Pulmonary artery endothelial cell (primary cell): Measurements from ENCODE around the gene TAPT1. TPM values are rescaled to one million over a fixed set of nuclear protein-coding genes. Genes with fewer than 3 reads are reported as not detected.

ENCODE experiments used
- DNase-seq: peaks from one replicate; pipeline ENCODE4 v3.0.0-alpha.2; 2011; ENCODE audit warnings: low read depth, low spot score
- total RNA-seq: library from RNA; depleted of rRNA; stranded (reverse); fragments of >200 nt; gene quantifications from 2 replicates; pipeline ENCODE4 v1.2.3, GENCODE V29; 2014

Gene TAPT1
- total RNA-seq, 1 donor from 2014 or later: 9.9 TPM

DNA sequence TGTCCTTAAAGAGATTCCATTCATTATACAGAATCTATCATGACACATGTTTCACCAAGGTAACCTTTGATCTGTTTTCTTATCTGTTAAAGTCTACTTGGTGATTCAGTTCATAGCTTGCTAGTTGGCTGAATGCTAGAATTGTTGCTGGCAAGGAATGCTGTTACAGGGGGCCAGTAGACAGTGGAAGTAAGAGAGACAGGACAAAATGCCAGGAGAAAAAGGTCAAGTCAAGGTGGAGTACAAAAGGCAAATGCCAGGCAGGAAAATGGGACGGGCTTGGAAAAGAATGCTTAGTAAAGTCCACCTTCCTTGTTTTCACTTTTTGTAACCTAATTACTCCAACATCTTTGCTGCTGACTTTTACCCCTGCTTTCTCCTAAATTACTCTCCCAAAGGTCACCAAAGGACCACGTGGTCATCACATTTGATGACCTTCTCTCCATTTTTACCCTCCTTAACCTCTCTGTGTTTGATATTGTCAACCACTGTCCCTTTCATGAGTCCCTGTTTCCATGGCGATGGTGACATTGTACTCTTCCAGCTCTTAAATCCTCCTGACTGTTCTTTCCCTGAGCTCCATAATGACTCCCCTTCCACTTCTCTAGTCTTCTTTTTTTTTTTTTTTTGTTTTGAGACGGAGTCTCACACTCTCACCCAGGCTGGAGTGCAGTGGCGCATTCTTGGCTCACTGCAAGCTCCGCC, 24.5 kb upstream of the TAPT1 start:
- DNase-seq: no peak

DNA sequence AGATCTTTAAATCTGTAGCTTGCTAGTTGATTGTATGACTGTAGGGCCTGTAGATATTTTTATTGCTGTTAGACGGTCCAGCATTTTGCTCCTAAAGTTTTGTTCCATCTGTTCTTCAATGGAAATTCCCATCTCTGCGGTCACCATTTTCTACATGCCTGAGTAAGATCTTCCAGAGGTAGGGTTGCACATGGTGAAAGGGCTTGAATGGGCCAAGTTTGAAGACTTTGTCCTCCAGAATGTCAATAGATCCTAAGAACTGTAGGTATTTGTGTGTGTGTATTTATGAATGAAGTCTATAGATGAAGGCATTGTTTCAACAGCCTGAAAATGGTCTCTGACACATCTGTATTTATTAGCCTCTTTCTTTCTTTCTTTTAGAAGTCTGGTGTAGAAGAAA, 22.3 kb upstream of the TAPT1 start:
- DNase-seq: no peak

DNA sequence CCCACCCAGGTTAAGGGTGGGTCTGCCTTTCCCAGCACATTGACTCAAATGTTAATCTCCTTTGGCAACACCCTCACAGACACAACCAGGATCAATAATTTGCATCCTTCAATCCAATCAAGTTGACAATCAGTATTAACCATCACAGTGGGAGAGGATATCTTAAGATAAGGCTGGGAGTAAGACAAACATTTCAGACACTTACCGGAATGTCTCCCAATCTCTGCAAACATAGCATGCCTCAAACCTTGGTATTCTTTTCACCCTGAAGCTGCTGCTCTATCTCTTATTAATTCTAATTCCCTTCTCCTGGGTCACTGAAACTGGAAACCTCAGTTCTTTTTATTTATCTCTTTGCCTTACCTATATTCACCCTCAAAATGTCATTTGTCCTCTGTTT, 19.0 kb upstream of the TAPT1 start:
- DNase-seq: no peak

DNA sequence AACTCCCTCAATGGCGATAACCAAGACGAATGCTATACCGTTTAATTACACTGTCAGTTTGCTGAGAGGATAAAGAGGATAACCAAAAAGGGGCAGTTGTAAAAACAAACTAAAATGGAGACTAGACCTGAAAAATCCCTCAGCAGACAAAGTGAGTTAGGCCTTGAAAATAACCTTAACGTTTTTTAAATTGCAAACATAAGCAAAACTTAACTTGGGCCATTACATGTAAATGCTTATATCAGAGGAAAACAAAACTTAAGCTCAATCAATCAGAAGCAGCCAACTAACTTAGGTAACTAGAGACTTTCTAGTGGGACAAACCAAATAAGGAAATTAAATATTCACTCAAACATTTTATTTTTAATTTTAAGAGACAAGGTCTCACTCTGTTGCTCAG, 17.0 kb upstream of the TAPT1 start:
- DNase-seq: no peak

DNA sequence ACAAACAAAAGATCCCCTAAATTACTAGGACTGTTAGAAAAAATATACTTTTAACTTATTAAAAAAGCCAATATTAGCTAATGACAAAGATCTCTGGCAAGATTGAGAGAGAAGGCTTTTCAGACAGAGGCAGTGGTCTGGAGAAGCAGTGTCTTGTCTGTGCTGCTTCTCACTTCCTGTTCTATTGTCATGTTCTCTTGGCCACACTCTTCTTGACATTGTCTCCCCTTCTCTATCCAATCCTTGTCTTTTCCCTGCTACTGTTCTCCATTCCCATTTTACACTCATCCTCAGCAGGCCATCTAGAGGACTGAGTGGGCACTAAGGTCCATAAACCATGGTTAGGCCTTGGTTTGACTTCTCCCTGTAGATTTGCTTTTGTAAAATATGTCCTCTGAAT, 14.0 kb upstream of the TAPT1 start:
- no peak for DNase-seq

DNA sequence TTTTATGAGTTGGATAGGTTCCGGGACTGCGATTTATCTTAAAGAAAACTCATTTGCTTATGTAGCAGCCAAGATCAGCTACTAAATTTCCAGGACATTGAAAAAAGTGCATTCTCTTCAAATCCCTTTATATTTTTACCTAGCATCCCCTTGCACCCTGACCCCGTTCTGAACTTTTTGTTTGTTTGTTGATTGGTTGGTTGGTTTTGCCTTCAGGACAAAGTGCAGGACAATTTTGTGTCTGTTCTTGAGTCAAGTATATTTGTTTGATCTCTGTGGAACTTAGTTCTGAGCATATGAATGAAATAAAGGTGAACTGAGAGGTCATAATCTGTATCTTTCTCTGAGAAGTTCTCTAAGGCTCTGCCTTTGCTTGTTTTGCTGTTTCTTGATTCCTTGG, 12.8 kb upstream of the TAPT1 start:
- no peak for DNase-seq

DNA sequence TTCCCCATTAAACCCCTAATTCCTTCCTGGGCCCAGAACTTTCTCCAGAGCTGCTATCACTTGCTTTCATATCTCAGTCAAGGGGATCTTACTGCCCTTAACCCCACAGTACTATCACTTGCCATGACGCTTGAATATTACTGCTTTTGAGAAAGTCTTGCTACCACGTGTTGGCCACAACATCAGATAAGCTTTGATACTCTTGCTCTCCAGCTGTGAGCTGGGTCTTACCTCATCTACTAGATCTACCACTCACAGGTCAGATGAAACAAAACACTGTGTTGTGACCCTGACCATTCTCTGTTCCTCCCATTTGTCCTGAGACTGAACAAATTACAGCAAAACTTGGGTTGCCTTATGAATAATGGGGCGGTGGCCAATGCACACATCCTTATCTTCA, 12.1 kb upstream of the TAPT1 start:
- no peak for DNase-seq

DNA sequence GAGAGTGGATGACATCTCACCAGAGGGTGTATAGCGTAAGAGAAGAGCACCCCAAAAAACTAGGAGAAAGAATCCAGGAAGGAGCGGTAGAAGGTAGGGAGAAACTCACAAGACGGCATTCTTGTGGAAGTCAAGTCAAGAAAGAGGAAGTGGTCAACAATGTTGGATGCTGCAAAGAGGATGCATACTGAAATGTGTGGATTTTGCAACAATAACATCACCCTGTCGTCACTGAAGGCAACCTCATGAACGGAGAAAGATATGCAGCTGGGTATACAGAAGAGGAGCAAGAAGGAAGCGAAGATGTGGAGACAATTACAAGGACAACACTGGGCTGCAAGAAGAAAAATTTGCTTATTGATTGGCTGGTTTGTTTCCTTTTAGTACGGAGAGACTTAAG, 11.4 kb upstream of the TAPT1 start:
- no peak for DNase-seq

DNA sequence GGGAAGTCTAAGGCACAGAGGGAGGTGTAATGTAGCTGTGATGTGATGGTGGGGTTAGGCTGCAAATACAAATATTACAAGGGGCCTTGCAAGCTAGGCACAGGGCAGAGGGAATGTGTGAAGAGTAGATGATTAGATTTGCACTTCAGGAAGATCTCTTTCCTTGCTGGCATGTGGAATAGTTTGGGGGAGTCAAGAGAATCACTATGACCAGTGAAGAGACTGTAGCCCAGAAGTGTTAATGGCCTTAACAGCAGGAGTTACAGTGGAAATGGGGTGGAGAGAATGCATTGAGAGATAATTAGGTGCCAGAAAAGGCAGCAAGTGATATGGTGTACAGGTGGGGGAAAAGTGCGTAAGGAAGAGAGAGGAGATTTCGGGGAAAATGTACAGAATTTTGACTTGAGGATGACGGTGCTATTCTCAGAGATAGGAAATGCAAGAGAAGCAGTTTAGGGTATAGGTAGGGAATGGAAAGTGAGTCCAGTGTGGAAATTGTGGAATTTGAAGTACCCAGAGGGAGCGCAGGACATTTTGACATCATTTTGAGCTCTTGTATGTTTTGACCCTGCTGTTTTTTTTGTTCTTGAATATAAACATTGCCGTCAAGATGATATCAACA, 10.2 kb upstream of the TAPT1 start:
- DNase-seq: no peak

DNA sequence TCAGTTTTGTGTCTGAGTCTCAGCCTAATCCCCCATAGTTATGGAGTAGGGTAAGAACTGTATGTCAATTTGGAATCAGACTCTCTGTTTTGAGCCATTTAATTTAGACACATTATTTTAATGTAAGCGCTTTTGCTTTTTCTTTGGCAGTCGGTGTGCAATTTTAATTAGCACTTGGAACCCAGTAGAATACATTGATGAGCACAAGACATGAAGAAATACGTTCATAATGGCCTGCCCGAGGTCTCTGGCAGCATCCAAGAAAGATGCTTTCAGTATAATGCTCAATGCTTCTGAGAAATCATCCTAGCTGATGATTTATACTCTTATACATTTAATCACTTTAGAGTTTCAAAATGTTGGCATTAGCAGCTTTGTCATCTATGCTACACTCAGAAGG, 8.9 kb upstream of the TAPT1 start:
- no peak for DNase-seq

DNA sequence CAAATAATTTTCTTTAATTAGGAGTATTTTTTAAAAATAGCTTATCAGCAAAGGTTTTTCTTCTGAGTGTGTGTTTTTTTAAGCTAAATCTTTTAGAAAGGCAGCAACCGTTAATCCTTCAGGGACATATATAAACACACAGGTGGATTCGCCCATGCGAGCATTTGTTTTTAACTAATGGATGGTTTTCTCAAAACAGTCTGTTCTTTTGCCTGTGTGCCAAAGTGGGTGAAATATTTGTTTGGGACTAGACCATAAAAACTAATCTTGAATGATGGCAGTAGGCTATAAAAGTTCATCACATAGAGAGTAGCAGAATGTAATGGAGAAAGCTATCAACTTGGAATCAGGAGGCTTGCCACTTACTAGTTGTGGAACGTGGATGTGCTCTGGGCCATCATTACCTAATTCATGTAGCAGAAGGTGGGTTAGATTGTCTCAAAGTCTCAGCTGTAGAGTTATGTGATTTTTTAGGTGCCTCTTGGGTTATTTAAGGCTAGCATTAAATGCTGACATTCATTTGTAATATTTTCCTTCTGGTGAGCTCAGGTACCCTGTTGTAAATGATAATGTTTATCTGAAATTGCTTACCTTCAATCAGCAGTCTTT, 7.4 kb upstream of the TAPT1 start:
- no peak for DNase-seq

DNA sequence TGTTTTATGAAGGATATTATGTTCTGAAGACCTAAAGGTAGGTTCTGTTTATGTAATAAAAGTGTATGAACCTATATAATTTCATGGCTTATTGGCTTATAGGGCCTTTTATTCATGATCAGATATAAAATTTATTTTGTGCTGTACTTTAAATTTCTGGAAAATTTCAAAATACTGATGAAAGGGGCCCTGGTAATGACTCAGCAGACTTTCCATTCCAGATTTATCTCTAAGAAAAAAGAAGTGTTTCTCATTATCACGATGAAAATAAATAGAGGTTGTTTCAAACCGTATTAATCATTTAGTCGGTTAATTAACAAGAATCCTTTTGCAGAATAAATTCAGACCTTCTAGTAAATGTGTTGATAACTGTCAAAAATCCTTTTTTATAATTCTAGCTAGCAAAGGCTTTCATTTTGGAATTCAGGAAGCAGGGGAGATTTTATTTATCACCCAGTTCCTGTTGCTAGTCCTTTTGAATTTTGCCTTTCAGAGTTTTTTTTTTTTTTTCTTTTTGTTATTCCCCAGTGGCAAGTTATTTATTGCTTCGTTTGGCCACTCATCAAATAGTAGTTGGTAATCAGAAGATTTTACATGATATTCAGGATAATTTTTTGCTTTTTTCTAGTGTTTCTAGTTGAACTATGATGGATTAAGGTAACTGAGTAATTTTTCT, 5.4 kb upstream of the TAPT1 start:
- no peak for DNase-seq

DNA sequence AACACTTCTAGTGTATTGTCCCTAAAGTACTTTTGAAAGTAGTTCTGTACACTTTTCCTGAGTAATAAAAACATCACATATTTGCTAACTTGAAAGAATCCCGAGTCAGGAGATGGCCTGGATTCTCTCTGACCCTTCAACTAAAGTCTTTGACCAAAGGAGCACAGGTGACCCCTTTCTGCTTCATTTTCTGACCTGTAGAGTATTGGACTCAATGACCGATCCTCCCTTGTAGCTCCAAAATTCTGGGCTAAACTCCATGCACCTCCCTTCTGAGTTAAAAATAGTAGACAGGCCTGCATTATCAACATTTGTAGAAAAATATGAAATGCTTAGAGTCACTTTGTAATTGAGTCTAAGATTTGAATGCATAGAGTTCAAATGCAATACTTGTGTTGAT, 4.0 kb upstream of the TAPT1 start:
- DNase-seq: no peak

DNA sequence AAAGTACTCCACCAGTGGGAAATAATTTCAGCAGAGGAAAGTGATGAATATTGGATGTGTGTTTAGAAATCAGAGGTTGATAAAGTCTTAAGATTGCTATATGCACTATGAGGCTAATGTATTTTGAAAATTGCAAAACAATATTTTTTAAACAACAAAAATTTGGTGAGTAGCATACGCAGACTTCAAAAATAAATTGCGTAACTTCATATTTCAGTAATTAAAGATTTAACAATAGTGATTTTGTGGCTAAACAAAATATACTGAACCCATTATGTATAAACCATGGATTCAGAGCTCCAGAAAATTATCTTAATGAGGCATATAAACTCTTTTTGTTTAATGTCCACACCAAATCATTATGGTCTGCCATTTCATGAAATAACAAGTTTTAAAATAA, 3.3 kb upstream of the TAPT1 start:
- DNase-seq: no peak

DNA sequence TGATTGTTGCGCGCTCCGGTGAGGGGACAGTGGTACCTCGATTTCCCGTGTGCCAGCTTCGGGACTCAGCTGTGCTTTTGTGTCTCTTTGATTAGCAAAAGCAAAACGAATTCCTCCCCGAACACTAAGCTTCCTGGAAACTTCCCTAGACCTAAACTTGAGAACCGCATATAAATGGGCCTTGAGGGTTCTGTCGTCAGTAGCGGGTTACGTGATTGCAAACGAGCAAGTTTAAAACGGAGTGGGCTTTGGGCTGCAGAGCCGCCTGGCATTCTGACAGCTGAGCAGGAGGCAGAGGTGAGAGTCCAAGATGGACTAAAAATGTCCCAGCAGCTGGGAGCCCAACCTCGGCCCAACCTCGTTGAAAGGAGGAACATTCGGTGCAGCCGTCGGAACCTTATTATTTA, 1.2 kb upstream of the TAPT1 start:
- no peak for DNase-seq

DNA sequence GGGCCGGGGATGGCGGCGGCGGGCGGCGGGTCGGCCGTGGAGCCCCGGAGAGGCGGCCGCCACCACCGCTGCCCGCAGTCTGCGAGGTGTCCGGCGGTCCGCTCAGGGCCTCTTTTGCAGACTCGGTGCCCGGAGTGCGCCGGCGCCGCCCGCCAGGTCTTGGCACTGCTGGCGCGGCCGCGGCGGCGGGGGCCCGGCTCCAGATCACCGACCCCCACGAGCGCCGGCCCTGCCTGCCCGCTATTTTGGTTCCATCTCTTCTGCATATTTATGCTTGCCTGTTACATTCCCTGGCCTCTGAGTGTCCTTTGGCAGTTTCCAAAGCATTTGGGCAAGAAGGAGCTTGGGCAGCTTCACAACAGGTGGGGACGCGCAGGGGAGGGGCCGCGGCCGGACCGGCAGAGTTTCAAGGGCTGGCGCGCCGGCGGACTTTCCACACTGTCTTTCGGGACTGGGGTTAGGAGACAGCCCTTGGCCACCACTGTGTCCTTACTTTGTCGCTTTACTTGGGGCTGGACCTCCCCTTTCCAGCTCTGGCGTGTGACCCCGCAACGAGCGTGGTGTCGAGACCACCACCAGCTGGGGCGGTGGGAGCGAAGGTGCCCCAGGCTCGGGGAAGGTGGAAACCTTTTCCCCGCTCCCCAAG, 668 bp upstream of the TAPT1 start:
- DNase-seq: no peak

DNA sequence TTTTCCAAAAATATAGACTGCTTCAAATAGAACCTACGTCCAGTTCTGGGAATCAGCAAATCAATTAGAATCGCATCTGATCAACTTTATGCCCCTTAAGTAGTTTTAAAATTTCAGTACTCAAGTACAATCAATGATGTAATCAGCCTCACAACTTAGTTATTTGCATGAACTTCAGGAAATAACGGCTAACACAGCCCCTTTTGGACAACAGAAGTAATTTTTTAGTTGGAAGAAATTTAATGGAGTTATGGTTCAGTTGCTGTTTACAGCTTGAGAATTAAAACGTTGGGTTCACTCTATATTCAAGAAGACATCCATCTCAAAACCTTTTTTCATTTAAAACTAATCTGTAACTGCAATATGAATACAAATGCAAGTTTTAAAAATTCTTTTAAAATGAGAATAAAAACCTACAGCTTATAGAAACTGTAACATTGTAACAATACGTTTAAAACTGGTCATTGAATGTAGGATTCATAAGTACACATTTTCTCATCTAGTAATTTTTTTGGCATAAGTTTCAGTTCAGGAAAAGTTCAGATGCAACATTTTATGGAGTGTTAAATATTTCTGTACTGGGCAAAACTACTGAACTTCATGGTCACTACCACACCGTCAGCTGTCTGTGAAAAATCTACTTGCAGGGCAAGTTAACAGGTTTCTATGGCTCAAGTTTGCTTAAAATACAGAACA, 956 bp downstream of the TAPT1 start:
- no peak for DNase-seq

DNA sequence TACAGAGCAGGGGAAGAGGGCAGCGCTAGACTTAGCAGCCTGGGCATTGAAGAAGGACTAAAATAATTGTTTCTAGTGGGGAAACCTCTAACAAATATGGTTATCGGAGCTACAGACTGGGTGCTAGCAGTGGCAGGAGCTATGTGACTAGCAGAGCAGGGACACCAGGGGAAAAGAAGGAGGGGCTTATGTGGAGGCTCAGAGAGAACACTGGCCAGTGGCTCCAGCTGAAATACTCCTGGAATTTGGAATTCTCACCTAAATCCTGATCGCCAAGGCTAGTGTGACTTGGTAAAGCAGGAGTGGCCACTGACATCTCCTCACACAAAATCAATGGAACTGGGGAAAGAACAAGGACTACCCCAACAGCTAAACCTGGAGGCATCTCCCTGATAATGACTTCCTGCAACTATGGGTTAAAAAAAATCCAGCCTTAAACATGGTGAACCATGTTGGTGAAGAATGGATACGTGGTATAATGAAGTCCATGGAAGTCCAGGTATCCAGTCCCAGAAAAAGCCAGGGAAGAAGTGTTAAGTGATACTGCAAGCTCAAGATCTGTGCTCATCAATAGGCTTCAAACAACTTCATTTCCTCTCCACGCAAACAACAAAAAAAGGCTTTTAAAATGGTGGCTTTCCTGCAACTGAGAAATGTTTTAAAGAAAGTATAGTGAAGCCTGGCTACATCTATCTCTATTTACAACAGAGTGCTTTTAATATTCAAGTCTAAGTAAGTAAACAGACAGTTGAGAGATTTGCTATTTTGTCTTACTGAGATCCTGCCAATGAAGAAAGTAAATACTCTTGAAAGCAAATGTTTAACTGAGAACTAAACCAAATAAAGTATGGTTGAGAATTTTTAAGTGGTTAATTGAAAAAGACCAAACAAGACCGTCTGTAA, 1.8 kb downstream of the TAPT1 start:
- DNase-seq: no peak

DNA sequence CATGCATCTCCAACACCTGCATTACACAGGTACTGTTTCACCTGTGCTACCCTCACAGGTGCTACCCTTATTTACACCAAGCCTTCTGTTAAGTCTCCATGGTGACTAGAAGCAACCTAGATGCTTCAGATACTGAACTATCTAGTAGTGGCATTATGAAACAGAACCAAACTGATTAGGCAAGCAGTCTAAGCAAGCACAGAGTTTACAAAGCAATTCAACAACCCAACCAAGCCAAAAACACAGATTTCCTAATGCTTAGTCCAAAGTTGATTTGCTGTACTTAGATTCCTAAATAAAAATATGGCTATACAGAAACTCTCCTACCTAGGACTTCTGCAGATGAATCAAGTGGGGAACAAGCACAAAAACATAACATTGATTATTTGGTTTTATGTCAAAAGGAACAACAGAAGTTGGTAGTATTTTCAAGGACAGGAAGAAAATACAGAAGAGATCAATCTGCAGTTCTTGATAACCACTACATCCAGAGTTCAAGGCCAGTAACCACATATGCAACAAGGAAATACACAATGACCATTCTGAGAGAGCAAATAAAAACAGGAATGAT, 3.2 kb downstream of the TAPT1 start:
- DNase-seq: no peak

DNA sequence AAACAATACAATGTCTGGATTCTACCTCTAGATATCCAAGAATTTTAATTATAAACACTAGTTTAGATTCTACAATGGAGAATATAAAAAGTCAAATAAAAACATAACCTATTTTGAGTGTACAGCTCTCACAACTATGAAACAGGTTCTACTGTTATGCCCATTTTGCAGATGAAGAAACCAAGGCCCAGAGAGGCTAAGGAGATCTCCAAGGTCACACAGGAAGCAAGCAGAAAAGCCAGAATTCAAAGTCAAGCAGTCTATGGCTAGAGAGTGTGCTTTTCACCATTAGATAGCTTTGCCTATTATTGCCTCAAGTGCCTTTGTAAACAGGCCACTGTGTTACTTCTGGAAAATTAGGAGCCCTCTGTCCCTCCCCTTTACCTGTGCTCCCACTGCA, 7.3 kb downstream of the TAPT1 start:
- no peak for DNase-seq
